Measurements from ENCODE around the gene OR6T1.

The OR6T1 gene, protein sequence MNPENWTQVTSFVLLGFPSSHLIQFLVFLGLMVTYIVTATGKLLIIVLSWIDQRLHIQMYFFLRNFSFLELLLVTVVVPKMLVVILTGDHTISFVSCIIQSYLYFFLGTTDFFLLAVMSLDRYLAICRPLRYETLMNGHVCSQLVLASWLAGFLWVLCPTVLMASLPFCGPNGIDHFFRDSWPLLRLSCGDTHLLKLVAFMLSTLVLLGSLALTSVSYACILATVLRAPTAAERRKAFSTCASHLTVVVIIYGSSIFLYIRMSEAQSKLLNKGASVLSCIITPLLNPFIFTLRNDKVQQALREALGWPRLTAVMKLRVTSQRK

DNA sequence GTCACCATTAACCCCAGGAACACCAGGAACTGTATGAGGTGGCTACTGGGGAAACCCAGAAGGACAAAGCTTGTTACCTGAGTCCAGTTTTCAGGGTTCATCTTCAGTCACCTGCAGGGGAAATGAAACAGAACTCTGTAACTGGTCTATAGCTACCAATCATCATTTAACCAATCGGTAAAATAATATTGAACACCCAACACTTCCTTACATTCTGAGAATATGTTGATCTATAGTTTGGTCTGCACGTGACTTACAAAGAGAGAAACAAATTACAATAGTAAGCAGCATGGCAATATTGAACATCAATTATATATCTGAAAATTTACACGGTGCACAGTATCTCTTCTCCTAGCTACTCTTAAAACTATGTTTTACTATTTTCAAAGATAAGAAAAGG, at the start of gene OR6T1:
TSS of gene OR6T1 (minus strand) at position 101 of the 400 bp plus-strand sequence. CDS start at position 101, 0 bp downstream.
- no peak for DNase-seq

GRCh38 chr11:123979311-123979710, 35.7 kb upstream of the OR6T1 start:
- DNase-seq, result no peak

DNA sequence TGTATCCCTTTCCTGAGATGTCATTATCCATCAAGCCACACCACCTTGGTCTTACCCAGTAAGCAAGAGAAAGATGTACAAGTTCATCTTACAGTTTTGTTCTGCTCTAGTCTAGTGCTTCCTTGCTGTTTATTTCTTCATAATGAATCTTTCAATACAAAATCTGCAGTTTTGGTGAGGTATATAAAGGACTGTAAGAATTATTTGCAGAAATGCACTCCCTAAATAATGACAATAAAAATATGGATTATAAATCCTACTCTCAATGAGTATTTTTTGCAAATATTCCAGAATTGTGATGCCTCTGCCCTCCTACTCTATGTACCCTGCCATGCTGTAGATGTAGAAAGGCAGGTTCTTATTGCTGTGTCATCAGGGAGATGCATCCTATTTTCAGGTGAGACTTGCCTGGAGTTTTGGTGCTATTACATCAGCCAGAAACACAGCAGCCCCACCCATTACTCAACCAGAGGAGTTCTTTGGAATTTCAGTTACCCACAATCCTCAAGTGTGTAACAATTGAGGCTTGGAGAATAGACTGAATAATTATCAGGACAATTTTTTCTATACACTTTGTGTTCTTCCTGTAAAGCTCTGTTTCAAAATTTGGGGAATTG, 34.2 kb upstream of the OR6T1 start, which contains the start of gene OR10S1:
TSS of gene OR10S1 (minus strand) at position 51 of the 617 bp plus-strand sequence. CDS start 117 bp downstream, outside the sequence.
- DNase-seq, result no peak

DNA sequence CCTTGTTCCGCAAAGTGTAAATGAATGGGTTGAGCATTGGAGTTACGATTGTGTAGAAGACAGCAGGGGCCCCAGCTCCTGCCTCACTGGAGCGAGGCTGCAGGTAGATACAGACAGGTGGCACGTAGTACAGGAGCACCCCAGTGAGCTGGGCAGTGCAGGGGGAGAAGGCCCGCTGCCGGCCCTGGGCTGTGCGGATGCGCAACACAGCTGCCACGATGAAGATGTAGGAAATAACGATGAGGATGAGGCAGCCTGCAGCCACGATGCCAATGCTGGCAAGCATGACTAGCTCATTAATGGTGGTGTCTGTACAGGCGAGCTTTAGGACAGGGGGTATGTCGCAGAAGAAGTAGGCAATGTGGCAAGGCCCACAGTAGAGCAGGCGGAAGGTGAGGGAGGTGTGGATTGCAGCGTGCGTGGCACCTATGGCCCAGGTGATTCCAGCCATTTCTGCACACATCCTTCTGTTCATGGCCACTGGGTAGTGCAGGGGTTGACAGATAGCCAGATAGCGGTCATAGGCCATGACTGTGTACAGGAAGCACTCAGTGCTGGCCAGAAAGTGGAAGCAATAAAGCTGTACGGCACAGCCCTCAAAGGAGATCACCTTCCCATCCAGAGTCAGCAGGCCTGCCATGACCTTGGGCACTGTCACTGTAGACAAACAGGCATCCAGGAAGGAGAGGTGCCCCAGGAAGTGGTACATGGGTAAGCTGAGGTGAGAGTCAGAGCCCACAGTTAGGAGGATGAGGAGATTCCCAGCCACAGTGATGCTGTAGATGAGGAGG, 33.3 kb upstream of the OR6T1 start:
- DNase-seq, result no peak

GRCh38 chr11:123973816-123974215, 30.2 kb upstream of the OR6T1 start:
- no peak for DNase-seq

DNA sequence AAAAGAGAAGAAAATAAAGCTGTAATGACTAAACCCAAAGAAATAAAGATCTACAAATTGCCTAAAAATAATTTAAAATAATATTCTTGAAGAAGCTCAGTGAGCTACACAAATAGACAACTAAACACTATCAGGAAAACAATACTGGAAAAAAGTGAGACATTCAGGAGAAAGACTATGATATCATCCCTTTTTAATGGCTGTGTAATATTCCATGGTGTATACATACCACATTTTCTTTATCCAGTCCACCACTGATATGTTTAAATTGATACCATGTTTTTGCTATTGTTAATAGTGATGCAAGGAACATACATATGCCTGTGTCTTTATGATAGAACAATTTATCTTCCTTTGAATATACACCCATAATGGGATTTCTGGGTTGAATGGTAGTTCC, 13.1 kb upstream of the OR6T1 start:
- DNase-seq, result no peak

GRCh38 chr11:123945132-123945531, 1.5 kb upstream of the OR6T1 start:
- DNase-seq, result no peak

DNA sequence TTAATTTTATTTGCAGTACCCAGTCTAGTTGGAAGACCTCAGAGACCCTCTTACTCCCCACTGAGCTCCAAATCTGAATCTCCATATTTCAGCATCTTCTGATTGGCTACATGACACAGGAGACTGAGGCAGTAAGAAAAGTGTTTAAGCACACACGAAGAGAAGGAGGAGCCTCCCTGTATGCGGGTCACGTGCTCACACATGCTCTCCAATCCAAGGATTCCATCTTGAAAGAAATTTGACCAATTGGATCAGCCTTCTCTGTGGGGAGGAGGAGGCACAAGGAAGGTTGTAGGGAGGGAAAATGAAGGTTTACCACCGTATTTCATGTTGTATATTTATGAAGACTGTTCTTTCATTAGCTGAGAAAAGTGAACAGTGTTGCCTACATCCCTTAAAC, 1.2 kb downstream of the OR6T1 start:
- DNase-seq, result no peak

DNA sequence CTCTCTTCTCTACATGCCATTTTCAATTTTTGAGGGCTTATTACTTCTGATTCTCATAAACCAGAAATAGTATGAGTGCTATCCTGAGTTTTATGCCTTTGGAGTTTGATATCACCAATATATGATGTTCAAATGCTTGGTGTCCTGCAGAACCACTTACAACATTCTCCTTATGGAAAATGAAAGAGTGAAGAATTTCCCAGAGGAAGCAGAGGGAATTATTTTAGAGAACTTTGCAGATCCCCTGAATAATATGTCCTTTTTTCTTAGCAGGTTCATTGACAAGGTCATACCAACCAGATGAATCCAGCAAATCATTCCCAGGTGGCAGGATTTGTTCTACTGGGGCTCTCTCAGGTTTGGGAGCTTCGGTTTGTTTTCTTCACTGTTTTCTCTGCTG, 4.3 kb downstream of the OR6T1 start, which contains the start of gene OR4D5:
TSS of gene OR4D5 (plus strand) at position 301 of the 400 bp plus-strand sequence. CDS start at position 301, 0 bp downstream.
- DNase-seq, result no peak

DNA sequence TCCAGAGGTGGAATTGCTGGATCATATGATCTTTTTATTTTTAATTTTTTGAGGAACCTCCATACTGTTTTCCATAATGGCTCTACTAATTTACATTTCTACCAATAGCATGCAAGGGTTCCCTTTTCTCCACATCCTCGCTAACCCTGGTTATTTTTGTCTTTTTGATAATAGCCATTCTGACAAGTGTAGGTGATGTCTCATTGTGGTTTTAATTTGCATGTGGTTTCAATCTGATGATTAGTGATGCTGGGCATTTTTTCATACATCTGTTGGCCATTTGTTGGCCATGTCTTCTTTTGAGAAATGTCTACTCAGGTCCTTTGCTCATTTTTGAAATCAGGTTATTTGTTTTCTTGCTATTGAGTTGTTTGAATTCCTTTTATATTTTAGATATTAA, 19.6 kb downstream of the OR6T1 start:
- DNase-seq, result no peak

DNA sequence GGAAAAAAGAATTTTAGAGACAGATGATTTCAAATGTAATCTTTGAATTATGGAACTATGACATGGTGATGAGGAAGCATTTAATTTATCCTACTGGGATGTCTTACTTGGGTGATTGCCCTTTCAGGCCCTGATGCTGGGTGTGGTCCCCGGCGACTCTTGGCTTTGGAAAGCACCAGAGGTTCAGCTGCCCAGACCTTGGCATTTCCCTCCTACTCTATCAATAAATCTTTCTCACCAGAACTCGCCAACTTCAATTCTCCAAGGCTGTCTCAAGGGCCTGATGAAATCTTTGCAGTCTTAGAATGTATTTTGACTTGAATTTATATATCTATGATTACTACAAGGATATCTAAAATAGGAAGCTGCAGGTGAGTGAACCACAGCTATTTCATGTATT, 22.7 kb downstream of the OR6T1 start:
- DNase-seq, result no peak

DNA sequence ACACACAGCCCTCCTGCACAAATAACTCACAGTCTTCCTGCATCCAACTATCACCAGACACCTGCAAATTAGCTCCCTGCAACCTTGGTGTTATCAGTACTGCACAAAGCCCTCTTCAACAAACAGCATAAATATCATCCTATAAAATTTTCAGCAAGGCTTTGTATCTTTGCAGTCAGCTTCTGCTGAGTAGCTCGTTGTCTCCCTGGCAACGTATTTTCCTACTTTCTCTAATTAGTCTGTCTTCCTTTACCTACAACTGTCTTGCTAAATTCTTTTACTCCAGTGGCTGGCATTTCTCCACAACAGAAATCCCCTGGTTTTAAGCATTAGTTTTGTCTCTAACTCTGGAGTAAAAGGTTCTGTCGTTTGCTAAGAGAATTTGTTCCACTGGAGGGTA, 37.8 kb downstream of the OR6T1 start:
- DNase-seq, result no peak

GRCh38 chr11:123904932-123905331, 38.7 kb downstream of the OR6T1 start:
- no peak for DNase-seq

- DNase-seq, result no peak
Observed at GRCh38 chr11:123903932-123904331, 39.7 kb downstream of the OR6T1 start.

DNA sequence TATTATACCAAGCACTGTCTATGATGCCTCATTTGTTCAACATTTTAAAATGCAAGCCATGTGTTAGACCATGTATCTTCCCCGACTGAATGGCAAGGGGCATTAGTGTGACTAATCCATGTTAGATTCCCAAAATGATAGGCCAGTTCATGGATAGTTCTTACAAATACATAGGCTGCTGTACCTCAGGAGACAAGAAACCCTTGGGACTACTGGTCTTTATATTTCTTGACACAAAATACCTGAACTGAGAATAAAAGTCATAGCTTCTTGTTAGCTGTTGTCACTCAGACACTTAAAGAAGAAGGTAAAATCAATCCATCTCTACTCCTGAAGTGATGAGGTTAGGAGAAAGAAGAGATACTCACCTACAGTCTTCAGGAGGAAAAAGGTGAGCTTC, 41.8 kb downstream of the OR6T1 start, which contains the start of gene OR8D4:
TSS of gene OR8D4 (plus strand) at position 301 of the 400 bp plus-strand sequence. CDS start 4,265 bp downstream, outside the sequence.
- DNase-seq, result no peak

DNA sequence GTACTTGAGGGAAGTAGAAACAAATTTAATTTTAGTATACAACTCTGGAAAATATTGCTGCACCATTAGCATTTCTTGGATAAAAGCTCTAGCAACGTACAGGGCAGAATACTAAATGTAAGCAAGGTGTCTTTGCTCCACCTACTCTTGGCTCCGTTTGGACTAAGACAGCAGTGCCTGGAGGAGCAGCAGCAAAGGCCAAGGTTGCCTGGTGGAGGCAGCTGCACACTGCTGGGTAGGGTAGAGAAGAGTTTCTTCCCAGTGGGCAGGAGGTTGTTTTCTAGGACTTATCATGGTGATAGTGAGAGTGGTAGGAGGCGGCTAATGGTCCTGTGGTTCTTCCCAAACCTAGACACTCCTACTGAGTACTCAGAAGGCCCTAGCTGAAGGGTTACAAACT, 43.8 kb downstream of the OR6T1 start:
- no peak for DNase-seq

All from activated effector memory CD4-positive, alpha-beta T cell treated with anti-CD3 and anti-CD28 coated beads, Interleukin-2, amount 50 U/mL, for 16 hours (primary cell).